Middle frontal gyrus (tissue), 1 donor: ENCODE measurements around the gene COBL.

ENCODE experiments used
- DNase-seq: peaks from one replicate; pipeline ENCODE4 v3.0.0-alpha.2; 2015; ENCODE audit warnings: low spot score; ENCODE audit errors: extremely low spot score

Gene COBL

DNA sequence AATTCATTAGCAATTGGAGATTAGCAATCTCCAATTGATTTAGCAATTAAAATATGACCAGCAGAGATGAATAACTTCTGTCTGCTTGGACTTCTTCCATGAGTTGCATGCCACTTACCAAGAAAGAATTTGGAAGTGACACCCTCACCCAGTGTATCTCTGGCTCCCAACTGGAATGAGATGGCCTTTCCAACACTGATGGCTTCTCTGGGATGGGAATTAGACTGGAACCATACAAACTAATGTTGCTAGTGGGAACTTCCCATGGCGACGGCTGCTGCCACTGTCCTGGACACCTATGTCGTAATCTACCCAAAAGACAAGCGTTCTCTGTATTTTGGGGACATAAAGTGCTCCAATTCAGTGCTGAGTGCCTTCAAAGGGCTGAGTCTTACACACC, 192.3 kb downstream of the COBL start:
- no peak for DNase-seq

DNA sequence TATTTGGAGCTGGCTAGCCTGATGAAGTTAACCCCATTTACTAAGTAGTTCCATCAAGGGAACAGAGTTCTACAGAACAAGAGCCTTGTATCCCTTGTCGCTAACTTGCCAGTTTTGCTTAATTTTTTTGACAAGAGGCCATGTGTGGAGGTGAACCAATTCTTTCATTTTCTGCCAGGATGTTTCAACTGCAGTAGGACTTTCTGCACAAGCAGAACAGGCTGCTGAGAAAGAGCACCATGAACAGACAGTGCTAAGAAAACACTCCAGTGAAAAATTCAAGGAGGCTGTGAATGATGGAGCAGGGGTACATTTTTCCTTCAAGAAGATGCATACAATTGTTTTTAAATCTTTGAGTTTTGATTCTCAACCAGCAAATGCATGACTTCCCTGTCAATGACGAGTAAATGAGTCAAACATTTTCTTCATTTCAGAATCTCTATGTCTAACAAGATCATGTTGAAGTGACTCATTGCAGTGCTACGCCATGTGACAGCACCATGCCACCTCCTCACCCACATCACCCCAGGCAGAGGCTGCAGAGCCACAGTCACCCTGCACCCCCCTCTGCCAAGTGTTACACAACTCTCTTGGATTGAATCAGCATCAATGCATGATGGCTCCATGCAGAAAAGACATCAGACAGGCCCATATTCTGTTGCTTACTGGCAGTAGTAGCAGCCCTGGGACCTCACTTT, 193.1 kb downstream of the COBL start:
- DNase-seq, result no peak

DNA sequence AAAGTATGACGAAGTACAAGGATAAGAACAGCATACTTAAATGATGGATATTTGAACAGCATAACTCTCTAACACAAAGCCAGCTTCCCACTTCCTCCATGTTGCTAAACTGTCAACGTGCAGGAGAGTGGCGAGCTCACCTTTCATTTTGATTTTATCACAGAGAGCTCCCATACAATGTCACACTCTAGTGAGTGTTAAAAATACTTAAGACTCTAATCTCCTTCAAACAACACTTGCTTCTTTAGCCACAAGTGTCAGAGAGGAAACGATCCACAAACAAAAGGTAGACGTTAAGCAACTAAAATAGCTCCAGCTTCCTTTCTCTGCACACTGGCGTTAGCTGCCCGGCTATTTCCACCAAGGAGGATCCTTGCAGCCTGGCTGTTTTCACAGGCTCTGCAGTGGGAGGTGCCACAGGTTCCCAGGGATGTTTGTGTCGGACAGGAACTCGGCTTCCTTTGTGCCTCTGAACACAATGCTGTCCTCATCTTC, 194.6 kb downstream of the COBL start:
- no peak for DNase-seq

DNA sequence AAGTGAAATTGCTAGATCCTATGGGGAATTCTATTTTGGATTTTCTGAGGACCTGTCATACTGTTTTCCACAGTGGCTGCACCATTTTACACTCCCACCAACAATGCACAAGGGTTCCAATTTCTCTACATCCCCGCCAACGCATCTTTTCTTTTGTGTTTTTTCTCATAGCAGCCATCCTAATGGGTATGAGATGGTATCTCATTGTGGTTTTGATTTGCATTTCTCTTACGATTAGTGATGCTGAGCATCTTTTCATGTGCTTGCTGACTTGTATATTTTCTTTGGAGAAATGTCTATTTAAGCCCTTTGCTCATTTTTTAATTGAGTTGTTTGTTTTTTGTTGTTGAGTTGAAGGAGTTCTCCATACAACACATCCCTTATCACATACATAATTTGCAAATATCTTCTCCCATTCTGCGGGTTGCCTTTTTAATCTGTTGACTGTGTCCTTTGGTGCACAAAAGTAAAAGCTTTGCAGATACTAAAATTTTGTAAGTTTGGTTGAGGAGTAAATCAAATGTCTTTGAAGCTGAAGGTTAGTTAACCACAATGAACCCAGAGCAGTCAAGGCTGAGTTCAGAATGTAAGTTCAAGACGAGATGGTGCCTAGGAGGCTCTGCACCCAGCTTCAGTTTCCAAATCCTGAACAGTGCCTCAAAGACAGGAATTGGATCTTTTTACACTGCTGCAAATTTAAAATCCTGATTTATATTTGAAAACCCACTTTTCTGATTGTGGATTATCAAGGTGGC, 195.4 kb downstream of the COBL start:
- no peak for DNase-seq

DNA sequence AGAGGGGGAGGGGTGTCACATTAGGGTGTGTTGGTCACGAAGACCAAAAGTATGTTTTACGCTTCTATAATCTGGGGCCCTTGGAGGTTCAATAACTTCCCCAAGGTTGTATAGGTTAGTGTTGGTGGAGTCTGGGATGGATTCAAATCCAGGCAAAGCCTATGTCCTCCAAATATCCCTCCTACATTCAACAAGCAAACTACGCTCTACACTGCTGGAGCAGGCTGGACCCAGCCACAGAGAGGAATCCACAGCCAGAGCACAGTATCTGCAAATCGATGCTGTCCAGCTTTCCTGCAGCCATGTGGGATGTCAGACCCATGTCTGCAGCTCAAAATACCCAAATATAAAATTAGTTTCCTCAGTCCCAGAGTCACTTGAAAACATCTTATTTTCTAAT, 198.0 kb downstream of the COBL start:
- DNase-seq, result no peak

DNA sequence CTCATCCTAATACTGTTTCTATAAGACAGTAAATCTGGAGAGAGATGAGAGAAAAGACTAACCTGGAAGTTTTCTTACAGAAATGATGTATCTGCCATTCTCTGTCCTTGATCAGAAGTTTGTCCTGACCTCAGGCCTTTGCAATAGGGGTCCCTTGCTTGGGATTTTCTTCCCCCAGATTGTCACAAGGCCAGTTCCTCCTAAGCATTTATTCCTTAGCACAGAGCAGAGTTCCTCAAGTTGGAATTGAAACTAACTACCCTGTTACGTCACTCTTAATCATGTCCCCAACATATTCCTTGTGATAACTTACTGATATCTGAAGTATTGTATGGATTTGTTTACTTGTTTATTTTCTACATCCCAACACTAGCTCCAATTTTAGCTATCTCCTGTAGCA, 202.1 kb downstream of the COBL start:
- no peak for DNase-seq

DNA sequence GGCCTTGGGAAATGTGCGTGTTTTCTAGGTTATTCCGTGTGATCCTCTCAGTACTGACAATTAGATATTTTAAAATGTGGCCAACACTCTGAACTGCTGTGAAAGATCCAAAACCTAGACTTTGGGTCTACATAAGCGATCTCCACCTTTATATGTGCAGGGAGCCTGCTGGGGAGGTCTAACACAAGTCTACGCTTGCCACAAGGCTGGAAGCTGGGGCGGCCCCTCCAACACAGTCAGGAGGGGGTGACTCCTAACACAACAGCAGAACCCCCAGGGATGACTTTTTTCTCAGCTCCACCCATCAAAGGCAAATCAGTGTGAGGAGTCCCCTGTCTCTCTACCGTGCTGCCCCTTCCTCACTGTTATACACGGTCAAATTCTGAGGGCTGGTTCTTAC, 202.6 kb downstream of the COBL start:
- no peak for DNase-seq

DNA sequence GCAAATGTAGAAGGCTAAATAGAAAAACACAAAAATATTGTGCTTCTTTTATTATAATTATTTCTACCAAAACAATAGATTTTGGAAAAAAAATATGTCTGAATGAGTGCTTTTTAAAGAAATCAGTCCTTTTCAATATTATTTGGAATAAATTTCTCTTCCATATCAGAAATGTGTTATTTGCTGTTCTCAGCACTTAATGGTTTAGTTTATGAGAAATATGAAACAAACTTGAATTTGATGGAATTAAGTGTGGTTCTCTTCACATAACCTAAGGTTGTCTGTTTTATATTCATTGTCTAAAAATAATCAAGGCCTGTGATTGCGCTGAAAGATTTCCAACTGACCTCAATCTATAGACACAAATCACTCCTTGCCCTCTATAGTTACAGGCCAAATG, 203.0 kb downstream of the COBL start:
- no peak for DNase-seq

DNA sequence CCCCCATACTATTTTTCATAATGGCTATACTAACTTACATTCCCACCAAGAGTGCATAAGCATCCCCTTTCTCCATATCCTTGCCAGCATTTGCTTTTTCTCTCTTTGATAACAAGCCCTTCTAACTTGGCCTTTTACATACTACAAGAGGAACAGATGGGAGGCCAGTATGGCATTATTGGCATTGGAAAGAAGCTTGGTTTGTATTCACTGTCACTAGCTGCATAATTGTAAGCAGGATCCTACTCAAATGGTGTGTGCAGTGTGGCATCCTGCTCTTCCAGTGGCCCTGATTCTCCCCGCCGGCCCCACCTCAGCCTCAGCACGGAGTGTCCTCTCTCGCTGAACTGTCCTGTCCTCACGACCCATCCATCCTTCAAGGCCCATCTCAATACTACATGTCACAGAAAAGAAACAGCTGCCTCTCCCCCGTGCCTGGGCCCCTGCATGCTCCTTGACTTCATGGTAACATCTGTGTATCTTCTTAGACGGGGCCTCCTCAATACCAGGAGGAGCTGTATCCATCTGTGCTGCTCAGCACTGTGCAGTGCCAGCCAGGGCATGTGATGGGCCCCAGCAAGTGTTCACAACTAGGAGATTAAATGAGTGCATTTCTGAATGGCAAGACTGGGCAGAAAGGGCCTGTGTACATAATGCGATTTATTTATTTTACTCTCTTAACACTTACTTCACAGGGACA, 205.2 kb downstream of the COBL start:
- no peak for DNase-seq

DNA sequence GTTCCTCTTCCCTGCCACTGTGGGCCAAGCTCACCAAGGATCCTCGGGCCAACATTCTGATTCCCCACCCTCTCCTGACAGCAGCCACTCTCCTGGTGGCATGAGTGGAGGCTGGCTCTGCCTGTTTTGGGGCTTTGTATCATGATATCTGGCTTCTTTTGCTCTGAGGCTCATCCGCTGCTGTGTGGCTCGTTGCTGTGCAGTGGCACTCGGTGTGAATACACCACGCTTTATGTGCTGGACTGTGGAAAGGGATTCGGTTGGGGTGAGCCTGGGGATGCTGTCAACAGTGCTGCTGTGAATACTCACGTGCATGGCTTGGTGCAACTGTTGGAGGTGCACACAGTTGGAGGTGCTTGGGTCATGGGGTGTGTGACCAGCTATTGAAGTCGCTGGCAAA, 208.5 kb downstream of the COBL start:
- DNase-seq, result no peak

DNA sequence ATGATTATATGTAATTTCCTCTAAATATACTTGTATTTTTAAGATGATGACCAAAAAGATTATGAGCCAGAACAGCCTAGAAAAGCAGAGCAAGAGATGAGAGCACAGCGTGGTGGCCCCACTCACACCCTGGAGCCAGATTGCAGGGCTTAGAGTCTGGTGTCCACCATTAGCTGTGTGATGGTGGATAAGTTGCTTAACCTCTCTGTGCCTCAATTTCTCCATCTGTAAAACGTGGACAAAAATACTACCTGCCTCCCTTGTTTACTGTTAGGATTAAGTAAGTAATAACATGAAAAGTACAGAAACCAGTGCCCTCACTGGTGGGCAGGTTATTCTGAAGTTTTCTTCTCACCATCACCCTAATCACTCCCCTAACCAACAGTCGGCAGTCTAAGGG, 212.3 kb downstream of the COBL start:
- no peak for DNase-seq

DNA sequence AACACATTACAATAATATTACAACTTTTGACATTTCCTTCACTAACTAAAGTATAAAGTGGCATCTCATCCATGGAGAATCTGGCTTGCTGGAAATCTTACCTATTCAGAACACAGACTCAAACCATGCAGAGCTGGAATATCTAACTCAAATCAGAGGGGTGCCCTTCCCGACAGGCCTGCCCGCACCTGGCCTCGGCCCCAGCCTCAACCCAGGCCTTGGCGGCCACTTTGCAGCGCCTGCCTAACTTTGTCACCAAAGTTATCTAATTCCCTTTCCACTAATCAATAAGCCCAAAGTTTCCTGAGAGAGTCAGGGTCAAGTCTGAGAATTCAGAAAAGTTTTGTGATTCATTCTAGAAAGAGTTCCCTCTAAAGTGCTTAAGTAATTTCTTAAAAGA, 212.9 kb downstream of the COBL start:
- DNase-seq, result no peak

DNA sequence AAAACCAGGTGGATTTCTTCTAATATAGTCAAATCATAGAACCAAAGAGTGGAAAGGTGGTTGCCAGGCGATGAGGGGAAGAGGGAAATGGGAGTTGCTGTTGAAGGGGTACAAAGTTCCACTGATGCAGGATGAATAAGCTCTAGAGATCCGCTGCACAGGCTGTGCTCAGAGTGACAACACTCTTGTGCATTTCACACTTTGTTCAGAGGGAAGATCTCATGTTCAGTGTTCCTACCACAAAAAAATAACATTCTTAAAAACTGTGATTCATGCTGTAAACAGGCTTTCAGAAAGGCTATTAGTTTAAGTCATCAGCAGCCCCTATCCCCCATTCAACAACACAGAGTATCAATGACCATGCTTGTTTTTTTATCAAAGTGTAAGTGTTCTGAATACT, 213.8 kb downstream of the COBL start:
- no peak for DNase-seq

DNA sequence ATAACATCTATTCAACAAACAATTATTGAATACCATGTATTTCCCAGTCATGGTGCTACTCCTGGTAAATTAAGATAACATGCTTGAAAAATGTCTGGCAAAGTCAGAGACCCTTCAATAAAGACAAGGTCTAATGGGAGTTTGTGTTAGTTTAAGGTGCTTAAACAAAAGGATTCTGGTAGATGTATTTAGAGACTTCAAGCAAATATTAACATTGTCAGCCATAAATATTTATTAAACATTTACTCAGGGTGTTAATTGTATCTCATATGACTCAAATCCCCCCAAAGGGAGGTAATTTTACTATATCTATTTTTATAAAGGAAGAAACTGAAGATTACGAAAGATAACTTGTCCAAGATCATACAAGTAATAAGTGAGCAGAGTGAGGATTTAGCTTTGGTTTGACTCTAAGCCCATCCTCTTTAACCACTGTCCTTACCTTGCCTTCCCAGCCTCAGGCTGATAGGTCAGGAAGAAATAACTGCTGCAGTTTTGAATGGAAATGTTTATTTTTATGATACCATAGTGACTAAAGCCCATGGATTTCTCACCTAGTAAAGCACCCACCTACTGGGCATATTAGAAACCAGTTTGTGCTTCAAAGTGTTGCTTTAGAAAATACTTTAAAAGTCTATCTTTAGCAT, 215.4 kb downstream of the COBL start:
- DNase-seq, result no peak

DNA sequence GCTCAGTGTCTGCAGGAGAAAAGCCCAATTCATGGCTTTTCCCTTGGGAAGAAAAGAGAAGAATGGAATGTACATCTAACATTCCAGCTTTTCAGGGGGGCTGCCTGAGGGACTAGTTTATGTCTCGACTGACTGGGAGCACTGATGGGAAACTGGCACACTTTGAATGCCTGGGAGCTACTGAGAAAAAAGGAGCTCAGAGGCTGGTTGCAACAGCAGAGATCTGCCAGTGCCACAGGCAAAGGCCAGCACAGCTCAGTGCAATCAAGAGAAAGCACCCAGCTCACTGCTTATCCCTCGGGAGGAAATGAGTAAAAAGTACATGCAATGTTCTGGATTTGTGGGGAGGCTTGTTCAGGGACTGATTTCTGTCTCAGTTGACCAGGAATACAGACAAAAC, 226.2 kb downstream of the COBL start:
- no peak for DNase-seq

DNA sequence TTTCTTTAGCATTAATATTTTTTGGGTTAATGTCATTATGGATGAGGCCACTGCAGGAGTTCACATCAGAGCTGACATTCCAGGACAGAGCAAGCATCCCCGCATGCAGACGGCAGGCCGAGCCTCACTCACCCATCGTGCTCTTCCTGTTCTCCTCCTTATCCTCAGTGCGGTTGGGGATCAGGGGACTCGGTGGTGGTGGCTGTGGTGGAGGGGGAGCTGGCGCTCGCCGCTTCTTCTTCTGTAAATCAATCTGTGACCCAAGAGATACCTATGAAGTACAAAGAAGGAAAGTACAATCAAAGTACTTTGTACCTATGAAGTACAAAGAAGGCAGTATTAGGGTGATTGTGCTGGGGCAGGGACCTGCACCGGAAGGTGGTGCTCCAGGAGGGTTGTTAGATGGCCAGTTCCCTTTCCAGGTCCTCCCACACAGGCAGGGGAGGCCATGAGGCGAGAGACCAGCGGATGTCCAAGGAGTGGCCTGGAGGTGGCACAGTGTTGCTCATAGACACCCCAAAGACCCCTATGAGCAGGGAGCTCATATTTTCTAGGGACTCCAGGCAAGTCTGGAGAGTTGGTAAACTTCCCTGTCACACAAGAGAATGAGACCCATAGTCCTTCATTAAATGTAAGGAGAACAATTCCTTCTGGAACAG, 231.4 kb downstream of the COBL start:
- DNase-seq, result no peak

DNA sequence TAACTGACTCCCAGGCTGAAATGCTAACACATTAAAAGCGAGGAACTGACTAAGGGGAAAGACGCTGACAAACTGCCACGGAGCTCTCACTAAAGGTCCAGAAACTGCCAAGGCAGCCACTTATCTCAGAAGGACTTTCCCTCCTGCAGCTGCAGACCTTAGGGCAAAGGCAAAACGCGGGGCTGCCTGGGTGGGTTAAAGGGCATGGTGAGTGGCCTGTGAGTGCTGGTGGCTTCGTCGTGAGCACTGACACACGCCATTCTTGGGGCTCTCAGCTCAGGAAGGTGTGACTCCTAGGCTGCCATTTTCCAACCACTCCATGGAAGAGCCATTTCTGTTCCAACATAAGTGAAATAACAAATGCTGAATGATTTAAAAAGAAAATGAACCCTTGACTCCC, 232.5 kb downstream of the COBL start:
- no peak for DNase-seq

DNA sequence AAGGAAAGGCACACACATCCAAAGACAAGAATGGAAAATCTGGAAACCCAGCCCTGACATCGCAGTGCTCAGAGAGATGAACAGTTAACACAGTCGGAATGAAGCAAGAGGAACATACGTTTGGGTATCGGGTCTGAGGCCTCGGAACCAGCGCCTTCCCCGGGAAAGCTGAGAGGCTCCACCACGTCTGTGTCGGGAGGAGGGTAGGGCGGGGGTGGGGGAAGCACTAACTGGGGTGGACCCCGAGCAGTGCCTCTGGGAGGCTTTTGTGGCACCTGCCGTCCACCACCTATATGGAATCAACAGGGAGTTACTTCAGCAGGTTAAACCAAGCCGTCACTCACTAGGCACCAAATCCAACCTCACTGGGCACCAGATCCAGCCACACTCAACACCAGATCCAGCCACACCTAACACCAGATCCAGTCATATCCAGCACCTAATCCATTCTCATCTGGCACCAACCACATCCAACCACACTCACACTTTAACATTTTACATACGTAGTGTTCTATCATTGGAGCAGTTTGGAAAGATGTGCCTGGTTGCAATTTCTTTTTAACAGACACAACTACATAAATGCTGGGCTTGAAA, 233.6 kb downstream of the COBL start:
- no peak for DNase-seq

DNA sequence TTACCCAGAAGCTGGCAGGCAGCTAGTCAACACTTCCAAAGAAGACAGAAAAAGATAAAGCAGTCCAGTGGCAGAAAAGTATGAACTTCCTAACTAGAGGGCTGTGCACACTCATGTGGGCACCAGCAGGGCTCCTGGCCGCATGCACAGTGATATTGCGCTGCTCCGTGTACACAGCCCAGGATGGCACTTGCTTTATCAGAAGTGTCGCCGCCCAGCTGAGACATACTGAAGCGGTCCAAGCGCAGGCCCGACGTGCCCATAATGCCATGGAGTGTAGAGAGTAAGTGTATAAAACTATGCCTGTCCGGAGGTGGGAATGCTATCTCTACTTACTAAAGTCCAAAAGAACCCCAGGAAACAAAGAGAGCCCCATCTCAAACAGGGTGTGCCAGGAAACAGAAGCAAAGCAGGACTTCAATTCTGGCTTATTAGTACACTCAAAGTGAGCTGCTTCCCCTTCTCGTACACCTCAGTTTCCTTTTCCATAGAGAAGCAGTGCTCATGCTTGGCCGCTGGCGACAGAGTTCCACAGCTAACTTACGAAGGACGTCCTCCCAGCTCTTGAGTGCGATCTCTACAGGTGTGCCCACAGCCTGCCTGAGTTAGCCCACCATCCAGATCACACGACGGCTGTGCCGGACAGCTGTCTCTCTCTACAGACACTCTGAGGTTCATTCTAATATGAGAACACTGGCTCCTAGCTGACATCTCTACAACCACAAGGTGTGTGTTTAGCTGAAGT, 234.3 kb downstream of the COBL start:
- DNase-seq, result no peak

DNA sequence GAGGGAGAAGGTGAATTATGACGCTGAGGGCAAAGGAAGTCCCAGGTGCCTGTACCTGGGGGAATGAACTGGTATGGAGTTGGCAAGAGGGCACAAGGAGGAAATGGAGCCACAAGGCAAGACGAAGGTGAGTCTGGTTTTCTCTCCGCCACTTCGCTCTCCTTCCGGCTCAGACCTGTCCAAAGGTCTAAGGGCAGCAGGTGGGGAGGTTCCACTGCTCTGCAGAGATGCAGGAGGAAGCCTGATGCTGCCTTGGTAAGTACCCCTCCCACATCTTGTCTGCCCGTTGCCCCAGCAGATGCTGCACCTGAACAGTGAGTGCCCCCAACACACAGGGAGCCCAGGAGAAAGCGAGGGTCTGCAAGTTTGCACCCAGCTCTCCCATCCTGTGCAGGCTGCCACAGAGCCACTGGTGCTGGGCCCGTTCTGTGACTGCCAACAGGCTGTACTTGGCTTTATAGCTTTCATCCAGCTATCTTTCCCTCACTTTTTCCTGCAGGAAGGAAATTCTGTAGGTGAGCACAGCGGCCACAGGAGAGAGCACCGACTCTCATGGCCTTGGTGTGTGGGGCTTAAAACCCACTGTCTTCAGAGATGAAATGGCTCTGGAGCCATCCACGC, 235.2 kb downstream of the COBL start:
- no peak for DNase-seq
